C4-2B (cell line): ENCODE measurements around the gene OTX2.

Experiments used
- ZFX ChIP-seq: fragments of 450-650 bp; IDR thresholded peaks from 2 replicates; pipeline ENCODE4 v1.6.1; 2017
- TF ChIP-seq, protein P1 (sequence below): fragments of 450-650 bp; conservative IDR thresholded peaks from 2 replicates; pipeline ENCODE4 v1.5.1; 2017; ENCODE audit warnings: mild to moderate bottlenecking

DNA sequence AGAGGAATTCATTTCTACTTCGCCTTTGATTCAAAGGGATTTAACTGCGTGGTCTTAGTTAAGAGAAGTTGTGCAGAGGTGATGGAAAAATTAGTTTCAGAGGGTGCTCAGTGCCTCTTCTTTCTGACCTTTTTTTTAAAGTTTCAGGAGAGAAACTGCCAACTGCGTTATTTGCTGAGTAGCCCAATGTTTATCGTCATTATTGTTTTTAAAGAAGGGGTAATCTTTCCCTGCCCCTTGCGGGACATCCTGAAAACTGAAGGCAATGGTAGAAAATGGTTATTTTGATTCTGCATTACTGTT, 11.0 kb downstream of the OTX2 start:
- TF ChIP-seq, protein P1, sequence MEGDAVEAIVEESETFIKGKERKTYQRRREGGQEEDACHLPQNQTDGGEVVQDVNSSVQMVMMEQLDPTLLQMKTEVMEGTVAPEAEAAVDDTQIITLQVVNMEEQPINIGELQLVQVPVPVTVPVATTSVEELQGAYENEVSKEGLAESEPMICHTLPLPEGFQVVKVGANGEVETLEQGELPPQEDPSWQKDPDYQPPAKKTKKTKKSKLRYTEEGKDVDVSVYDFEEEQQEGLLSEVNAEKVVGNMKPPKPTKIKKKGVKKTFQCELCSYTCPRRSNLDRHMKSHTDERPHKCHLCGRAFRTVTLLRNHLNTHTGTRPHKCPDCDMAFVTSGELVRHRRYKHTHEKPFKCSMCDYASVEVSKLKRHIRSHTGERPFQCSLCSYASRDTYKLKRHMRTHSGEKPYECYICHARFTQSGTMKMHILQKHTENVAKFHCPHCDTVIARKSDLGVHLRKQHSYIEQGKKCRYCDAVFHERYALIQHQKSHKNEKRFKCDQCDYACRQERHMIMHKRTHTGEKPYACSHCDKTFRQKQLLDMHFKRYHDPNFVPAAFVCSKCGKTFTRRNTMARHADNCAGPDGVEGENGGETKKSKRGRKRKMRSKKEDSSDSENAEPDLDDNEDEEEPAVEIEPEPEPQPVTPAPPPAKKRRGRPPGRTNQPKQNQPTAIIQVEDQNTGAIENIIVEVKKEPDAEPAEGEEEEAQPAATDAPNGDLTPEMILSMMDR, result no peak
- no peak for TF ChIP-seq ZFX
